CD14-positive monocyte (primary cell): ENCODE results near the gene C10orf67. TPM values are rescaled to one million over a fixed set of nuclear protein-coding genes. Genes with fewer than 3 reads are reported as not detected.

Source experiments
- DNase-seq, 3 donors: peaks; one replicate each; pipeline ENCODE4 v3.0.0-alpha.2; 2011 to 2022
- H2AFZ ChIP-seq: 2 replicates; pipeline ENCODE4 v1.6.0; 2012; ENCODE audit warnings: mild to moderate bottlenecking, low read depth, low read length, inconsistent platforms; ENCODE audit not compliant: insufficient read depth, poor library complexity, severe bottlenecking
- H3K27ac ChIP-seq, 2 donors: 1 replicate in 1 of 2; 2 replicates in 1 of 2; pipeline ENCODE4 v1.5.1; 2012 to 2013; ENCODE audit warnings: low read length in 2 of 2, control low read depth in 1 of 2, inconsistent platforms in 1 of 2, low read depth in 1 of 2, mild to moderate bottlenecking in 1 of 2
- H3K27me3 ChIP-seq, 2 donors: one replicate each; pipeline versions ENCODE4 v1.6.0 to v1.6.1; 2011 to 2013; ENCODE audit warnings: low read length in 2 of 2; ENCODE audit not compliant: control insufficient read depth in 2 of 2, insufficient read depth in 2 of 2
- H3K36me3 ChIP-seq, 2 donors: replicated peaks in 1 of 2; 1 replicate in 1 of 2; 2 replicates in 1 of 2; pipeline versions ENCODE4 v1.5.1 to v1.6.1; 2012 to 2013; ENCODE audit warnings: low read length in 2 of 2, control low read depth in 1 of 2, inconsistent platforms in 1 of 2, mild to moderate bottlenecking in 1 of 2; ENCODE audit not compliant: insufficient read depth in 2 of 2, control insufficient read depth in 1 of 2
- H3K4me1 ChIP-seq, 2 donors: 1 replicate in 1 of 2; 2 replicates in 1 of 2; pipeline versions ENCODE4 v1.5.1 to v1.6.1; 2012 to 2013; ENCODE audit warnings: low read length in 2 of 2, control low read depth in 1 of 2, inconsistent platforms in 1 of 2, mild to moderate bottlenecking in 1 of 2, moderate library complexity in 1 of 2; ENCODE audit not compliant: insufficient read depth in 2 of 2, control insufficient read depth in 1 of 2
- H3K4me2 ChIP-seq: replicated peaks from 2 replicates; pipeline ENCODE3; 2012; ENCODE audit warnings: low read length, moderate library complexity, mild to moderate bottlenecking; ENCODE audit not compliant: poor library complexity, severe bottlenecking; ENCODE audit errors: extremely low read depth
- H3K4me3 ChIP-seq, 3 experiments: fragments of 200-600 bp in 1 of 3; sonication (generic) in 1 of 3; replicated peaks in 1 of 3; 1 replicate in 2 of 3; 2 replicates in 1 of 3; pipeline ENCODE4 v1.5.1; 2011 to 2013; ENCODE audit warnings: low read length in 3 of 3, mild to moderate bottlenecking in 3 of 3, control low read depth in 2 of 3, low read depth in 2 of 3, inconsistent platforms in 1 of 3, moderate library complexity in 1 of 3
- H3K79me2 ChIP-seq: 2 replicates; pipeline ENCODE4 v1.6.0; 2012; ENCODE audit warnings: mild to moderate bottlenecking, control low read depth, inconsistent platforms, low read length, moderate library complexity; ENCODE audit not compliant: insufficient read depth
- H3K9ac ChIP-seq: 2 replicates; pipeline ENCODE4 v1.6.0; 2017; ENCODE audit warnings: low read length, mild to moderate bottlenecking; ENCODE audit not compliant: insufficient read depth, poor library complexity, severe bottlenecking
- H3K9me3 ChIP-seq, 2 donors: replicated peaks in 1 of 2; 1 replicate in 1 of 2; 2 replicates in 1 of 2; pipeline versions ENCODE4 v1.5.1 to v1.6.1; 2012 to 2013; ENCODE audit warnings: low read length in 2 of 2, control low read depth in 1 of 2; ENCODE audit not compliant: control insufficient read depth in 1 of 2, insufficient read depth in 1 of 2
- H4K20me1 ChIP-seq: 2 replicates; pipeline ENCODE4 v1.6.0; 2012; ENCODE audit warnings: mild to moderate bottlenecking, low read length, control low read depth, moderate library complexity; ENCODE audit not compliant: insufficient read depth
- H3K27ac Mint-ChIP-seq, 7 donors: one replicate each; pipeline ENCODE4 v1.8.0; 2020; ENCODE audit warnings: mild to moderate bottlenecking in 7 of 7, mixed read lengths in 7 of 7, moderate library complexity in 6 of 7, inconsistent platforms in 2 of 7
- H3K27me3 Mint-ChIP-seq, 3 donors: one replicate each; pipeline ENCODE4 v1.8.0; 2021 to 2022; ENCODE audit warnings: low read depth in 3 of 3, mild to moderate bottlenecking in 3 of 3, mixed read lengths in 3 of 3, moderate library complexity in 3 of 3, inconsistent platforms in 1 of 3
- H3K36me3 Mint-ChIP-seq, 2 donors: one replicate each; pipeline ENCODE4 v1.8.0; 2020; ENCODE audit warnings: mixed read lengths in 2 of 2, inconsistent platforms in 1 of 2, mild to moderate bottlenecking in 1 of 2
- H3K4me1 Mint-ChIP-seq: one replicate; pipeline ENCODE4 v1.8.0; 2020; ENCODE audit warnings: mild to moderate bottlenecking, mixed read lengths
- H3K4me3 Mint-ChIP-seq, 2 donors: one replicate each; pipeline ENCODE4 v1.8.0; 2020; ENCODE audit warnings: mild to moderate bottlenecking in 2 of 2, mixed read lengths in 2 of 2, moderate library complexity in 1 of 2
- H3K9me3 Mint-ChIP-seq, 7 donors: one replicate each; pipeline ENCODE4 v1.8.0; 2020 to 2022; ENCODE audit warnings: mixed read lengths in 7 of 7, mild to moderate bottlenecking in 6 of 7, moderate library complexity in 6 of 7, inconsistent platforms in 2 of 7
- CTCF ChIP-seq: fragments of 200-600 bp; IDR thresholded peaks from one replicate; pipeline ENCODE4 v1.8.0; 2022; ENCODE audit warnings: antibody characterized with exemption, mild to moderate bottlenecking
- WGBS: methylation state at CpG from one replicate; pipeline ENCODE4 v1.1.5; 2013; ENCODE audit warnings: missing lambda C conversion rate; ENCODE audit not compliant: insufficient coverage; 5-methylcytosine and 5-hydroxymethylcytosine counted together
- intact Hi-C, 2 donors: fragments of 100-400 bp; cut with micrococcal nuclease; formaldehyde crosslinking; loops; one replicate each; pipeline versions ENCODE4 v1.15.0 to v1.15.1; 2023
- polyA plus RNA-seq, 3 donors: library from polyadenylated mRNA; depleted of rRNA in 1 of 3; unstranded in 2 of 3; stranded (reverse) in 1 of 3; fragments of 300-500 nt in 2 of 3; fragments of >200 nt in 1 of 3; fragmentation: Illumina TruSeq in 2 of 3; gene quantifications; 1 replicate in 2 of 3; 2 replicates in 1 of 3; pipeline ENCODE4 v1.2.3, GENCODE V29; 2012 to 2021

C10orf67 gene
- polyA plus RNA-seq, 3 donors, result not detected

- Histone ChIP-seq H3K79me2 (no peaks in the 10 kb centered on the region), H2AFZ (no peak overlapping the region), H3K9me3 (no peaks in the 10 kb centered on the region), H3K4me1 (no peaks in the 10 kb centered on the region), H3K4me3 (no peak overlapping the region), H3K4me2 (no peak overlapping the region), H3K9ac (no peak overlapping the region), H3K27ac (no peak overlapping the region), H3K27me3 (no peaks in the 10 kb centered on the region), H4K20me1 (no peaks in the 10 kb centered on the region), H3K36me3 (no peaks in the 10 kb centered on the region)
- H3K36me3 Mint-ChIP-seq, result no peaks in the 10 kb centered on the region
- intact Hi-C loops, result no loop called here
- peaks cover 7 to 19% (median 15%) of the 10 kb centered on the region in 3 donors for H3K27me3 Mint-ChIP-seq
- no peak overlapping the region for H3K27ac Mint-ChIP-seq
- no peak for TF ChIP-seq CTCF
- no CpG with 5 or more reads among the region's 2 CpGs for WGBS
- DNase-seq, result no peak
- peak overlapping the region in 1 of 2 donors; percentile 51 for H3K4me3 Mint-ChIP-seq
- no peaks in the 10 kb centered on the region for H3K4me1 Mint-ChIP-seq
- peaks cover 0 to 7% (median 1%) of the 10 kb centered on the region in 7 donors for H3K9me3 Mint-ChIP-seq
Observed at GRCh38 chr10:23284674-23285335, 59.8 kb downstream of the C10orf67 start.

GRCh38 chr10:23284155-23284554 lies 60.4 kb downstream of the C10orf67 start:
- peaks cover 0 to 9% (median 1%) of the 10 kb centered on the region in 7 donors for H3K9me3 Mint-ChIP-seq
- Histone ChIP-seq H3K4me1 (no peaks in the 10 kb centered on the region), H4K20me1 (no peaks in the 10 kb centered on the region), H3K27me3 (no peaks in the 10 kb centered on the region), H2AFZ (no peak overlapping the region), H3K9ac (no peak overlapping the region), H3K9me3 (no peaks in the 10 kb centered on the region), H3K36me3 (no peaks in the 10 kb centered on the region), H3K27ac (no peak overlapping the region), H3K4me2 (no peak overlapping the region), H3K4me3 (no peak overlapping the region), H3K79me2 (no peaks in the 10 kb centered on the region)
- H3K36me3 Mint-ChIP-seq, result no peaks in the 10 kb centered on the region
- no peak overlapping the region for H3K27ac Mint-ChIP-seq
- WGBS, result no CpG with 5 or more reads among the region's 3 CpGs
- intact Hi-C loops, result no loop called here
- no peak for TF ChIP-seq CTCF
- no peak for DNase-seq
- no peak overlapping the region for H3K4me3 Mint-ChIP-seq
- no peaks in the 10 kb centered on the region for H3K4me1 Mint-ChIP-seq
- peaks cover 7 to 19% (median 15%) of the 10 kb centered on the region in 3 donors for H3K27me3 Mint-ChIP-seq
